GM13976 (cell line): ENCODE measurements around the gene IL17RB.

Source experiments
- DNase-seq: peaks from one replicate; pipeline ENCODE4 v3.0.0; 2012; ENCODE audit warnings: low spot score
- CTCF ChIP-seq: IDR thresholded peaks from 2 replicates; pipeline ENCODE4 v1.5.1; 2012; ENCODE audit warnings: borderline replicate concordance, mild to moderate bottlenecking; ENCODE audit not compliant: insufficient read depth; ENCODE audit errors: extremely low read depth, missing control alignments, control extremely low read depth
- in situ Hi-C: fragments of 300-500 bp; cut with MboI; formaldehyde crosslinking; loops from one replicate; pipeline ENCODE4 v1.12.0; 2022; ENCODE audit warnings: low sequenced_read_pairs, mixed read lengths, inconsistent platforms; ENCODE audit not compliant: unreplicated experiment

The IL17RB gene

GRCh38 chr3:53902067-53902466 is 55.7 kb downstream of the IL17RB start:
- TF ChIP-seq CTCF: no peak
- in situ Hi-C loops: no loop called here
- DNase-seq: no peak

GRCh38 chr3:53902711-53903110 is 56.3 kb downstream of the IL17RB start:
- no peak for DNase-seq
- TF ChIP-seq CTCF: no peak
- in situ Hi-C loops: no loop called here

- DNase-seq: no peak
- in situ Hi-C loops: no loop called here
- no peak for TF ChIP-seq CTCF
These were observed 67.0 kb downstream of the IL17RB start for GRCh38 chr3:53913401-53913800.
